Sigmoid colon (tissue), 4 donors: ENCODE results near the gene RELL1.

ENCODE experiments used
- CTCF ChIP-seq, 4 experiments: fragments of 450-650 bp in 3 of 4; fragments of 200-600 bp in 1 of 4; IDR thresholded peaks; one replicate each; pipeline ENCODE4 v1.5.1; 2016 to 2019; ENCODE audit warnings: antibody characterized with exemption in 4 of 4, mild to moderate bottlenecking in 3 of 4, moderate library complexity in 2 of 4
- EP300 ChIP-seq, 4 donors: sonication (generic); formaldehyde crosslinking; IDR thresholded peaks; one replicate each; pipeline ENCODE4 v1.6.1; 2017; ENCODE audit warnings: antibody characterized with exemption in 4 of 4
- POLR2A ChIP-seq, 2 donors: fragments of 450-650 bp; IDR thresholded peaks; one replicate each; pipeline ENCODE4 v1.6.1; 2016; ENCODE audit warnings: antibody characterized with exemption in 2 of 2, mild to moderate bottlenecking in 2 of 2, moderate library complexity in 2 of 2

GRCh38 chr4:37726666-37727065 lies 40.5 kb upstream of the RELL1 start:
- no peak for TF ChIP-seq CTCF (IDR thresholded peaks at IDR 0.05)
- TF ChIP-seq EP300 (IDR thresholded peaks at IDR 0.05), result no peak
- no peak for TF ChIP-seq POLR2A (IDR thresholded peaks at IDR 0.05)
